ENCODE results near the gene HSBP1L1. TPM values are rescaled to one million over a fixed set of nuclear protein-coding genes. Genes with fewer than 3 reads are reported as not detected.

Gene HSBP1L1
- polyA plus RNA-seq, 2 of the 4 experiments (the other 2 are of a cell fraction), result 17.7 to 19.1 TPM

- ChIA-PET POLR2A (no interaction called here), CTCF (interaction anchor here (0.8 kb wide), 1 partner anchor 13 kb away, joined by 3 read pairs; no protein-coding TSS in a partner anchor)
- TF ChIP-seq ZNF302 (CRISPR knock-in tag; IDR thresholded peaks at IDR 0.05) (no peak), KDM5A (IDR thresholded peaks at IDR 0.05) (no peak), EHF (CRISPR knock-in tag; IDR thresholded peaks at IDR 0.05) (no peak)
- Histone ChIP-seq H3K4me1 (no peaks in the 10 kb centered on the region), H3K4me3 (no peak overlapping the region), H3K27ac (no peak overlapping the region), H3K4me2 (no peak overlapping the region), H3K9me3 (peaks cover 15% of the 10 kb centered on the region; the same call in 1 of the 3 replicates)
- ATAC-seq (no peak), DNase-seq (ENCODE audit: low read depth in 1 of 2, low spot score in 1 of 2) (no peak), FAIRE-seq (no peak)
- WGBS (ENCODE audit: missing lambda C conversion rate), result 89% methylated on average over 17 of the region's 25 CpGs
Observed at GRCh38 chr18:79924814-79925731, 39.4 kb upstream of the HSBP1L1 start.

GRCh38 chr18:79926306-79926705, 38.1 kb upstream of the HSBP1L1 start:
- H3K4me2 ChIP-seq, result no peak overlapping the region
- DNase-seq (ENCODE audit: low read depth in 1 of 2, low spot score in 1 of 2), result no peak
- no peak for TF ChIP-seq HDAC2 (IDR thresholded peaks at IDR 0.05)
- no peak for TF ChIP-seq RCOR1 (IDR thresholded peaks at IDR 0.05; ENCODE audit: low read depth, low read length)
- TF ChIP-seq ZNF302 (CRISPR knock-in tag; IDR thresholded peaks at IDR 0.05), result no peak
- TF ChIP-seq ZSCAN20 (CRISPR knock-in tag; IDR thresholded peaks at IDR 0.05), result no peak
- no peak for TF ChIP-seq HOXB5 (CRISPR knock-in tag; IDR thresholded peaks at IDR 0.05)
- TF ChIP-seq ZC3H11A (IDR thresholded peaks at IDR 0.05), result no peak
- no peak for TF ChIP-seq SREBF2 (IDR thresholded peaks at IDR 0.05)
- TF ChIP-seq POLR2A (IDR thresholded peaks at IDR 0.05; ENCODE audit: low read length), result no peak
- no peak for TF ChIP-seq MAX (IDR thresholded peaks at IDR 0.05)
- no peak for TF ChIP-seq E2F6 (IDR thresholded peaks at IDR 0.05; ENCODE audit: borderline replicate concordance, low read depth)
- TF ChIP-seq CHD2 (IDR thresholded peaks at IDR 0.05; ENCODE audit: low read length, partially characterized antibody), result no peak
- TF ChIP-seq PHF8 (IDR thresholded peaks at IDR 0.05; ENCODE audit: borderline replicate concordance, low read depth), result no peak
- TF ChIP-seq RNF2 (IDR thresholded peaks at IDR 0.05; ENCODE audit: borderline replicate concordance, low read depth), result no peak
- no peak for TF ChIP-seq POLR2AphosphoS2 (conservative IDR thresholded peaks at IDR 0.05; ENCODE audit: low read length)
- no peak for TF ChIP-seq RAD21 (conservative IDR thresholded peaks at IDR 0.05 in 1 of 2, IDR thresholded peaks at IDR 0.05 in 1 of 2)
- ChIA-PET CTCF (interaction anchor here (0.6 to 1.0 kb wide), 2 partner anchors 54 to 244 kb away, joined by 3 read pairs; no protein-coding TSS in a partner anchor), POLR2A (no interaction called here)
- H3K4me3 ChIP-seq, result no peak overlapping the region
- H3K9me3 ChIP-seq, result peaks cover 25% of the 10 kb centered on the region
- H3K4me1 ChIP-seq, result no peaks in the 10 kb centered on the region
- 94% methylated on average over 11 of the region's 11 CpGs for WGBS (ENCODE audit: missing lambda C conversion rate)
- H3K27ac ChIP-seq, result no peak overlapping the region
- FAIRE-seq, result no peak
- no peak for ATAC-seq

GRCh38 chr18:79926715-79927606, 37.5 kb upstream of the HSBP1L1 start:
- 89% methylated on average over 15 of the region's 21 CpGs for WGBS (ENCODE audit: missing lambda C conversion rate)
- peaks cover 28% of the 10 kb centered on the region for H3K9me3 ChIP-seq
- no peak overlapping the region for H3K4me2 ChIP-seq
- ATAC-seq, result no peak
- POLR2A ChIA-PET, result no interaction called here
- no peak overlapping the region for H3K4me3 ChIP-seq
- DNase-seq (ENCODE audit: low read depth in 1 of 2, low spot score in 1 of 2), result no peak
- H3K27ac ChIP-seq, result no peak overlapping the region
- CTCF ChIA-PET, result interaction anchor here (0.6 to 1.0 kb wide), 2 partner anchors 55 to 244 kb away, joined by 3 read pairs; no protein-coding TSS in a partner anchor
- no peak for FAIRE-seq
- no peaks in the 10 kb centered on the region for H3K4me1 ChIP-seq
- TF ChIP-seq ELK1 (IDR thresholded peaks at IDR 0.05; ENCODE audit: low read depth, low read length) (no peak), POLR2AphosphoS2 (conservative IDR thresholded peaks at IDR 0.05; ENCODE audit: low read length) (no peak), CBX8 (IDR thresholded peaks at IDR 0.05) (no peak), HOXB5 (CRISPR knock-in tag; IDR thresholded peaks at IDR 0.05) (no peak), REST (IDR thresholded peaks at IDR 0.05) (no peak), KDM1A (IDR thresholded peaks at IDR 0.05; ENCODE audit: low read depth) (no peak), MAX (IDR thresholded peaks at IDR 0.05) (no peak), GATA3 (IDR thresholded peaks at IDR 0.05; ENCODE audit: borderline replicate concordance) (no peak), BCL3 (IDR thresholded peaks at IDR 0.05) (no peak), EHF (CRISPR knock-in tag; IDR thresholded peaks at IDR 0.05) (no peak), TP53 (CRISPR knock-in tag; IDR thresholded peaks at IDR 0.05) (no peak)

All from A549 (cell line).